GM12875 (cell line): ENCODE data around the gene PDE8A.

ENCODE experiments used
- H3K4me3 ChIP-seq: one replicate; pipeline ENCODE4 v1.5.1; 2011; ENCODE audit warnings: low read depth, low read length, control low read depth
- TF ChIP-seq, protein P1 (sequence below): IDR thresholded peaks from 2 replicates; pipeline ENCODE4 v1.5.1; 2011; ENCODE audit warnings: low read depth, mild to moderate bottlenecking, control low read depth, inconsistent platforms, low read length, moderate library complexity, borderline replicate concordance; ENCODE audit not compliant: insufficient read depth

Gene PDE8A

DNA sequence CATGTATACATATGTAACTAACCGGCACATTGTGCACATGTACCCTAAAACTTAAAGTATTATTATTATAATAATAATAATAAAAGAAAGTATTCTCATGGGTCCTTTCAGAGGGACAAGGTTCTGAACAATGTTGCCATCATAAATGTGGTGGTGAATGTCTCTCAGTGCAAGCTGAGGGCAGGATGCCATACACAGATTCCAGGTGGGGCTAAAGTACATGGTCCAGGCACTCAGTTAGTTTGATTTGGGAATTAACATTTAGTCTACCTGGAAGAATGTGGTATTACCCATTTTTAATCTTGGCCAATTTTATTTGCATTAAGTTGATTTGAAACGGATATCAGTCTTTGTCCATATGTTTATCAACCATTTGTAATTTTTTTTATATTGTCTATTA is 24.5 kb downstream of the PDE8A start:
- H3K4me3 ChIP-seq: no peak overlapping the region
- TF ChIP-seq, protein P1, sequence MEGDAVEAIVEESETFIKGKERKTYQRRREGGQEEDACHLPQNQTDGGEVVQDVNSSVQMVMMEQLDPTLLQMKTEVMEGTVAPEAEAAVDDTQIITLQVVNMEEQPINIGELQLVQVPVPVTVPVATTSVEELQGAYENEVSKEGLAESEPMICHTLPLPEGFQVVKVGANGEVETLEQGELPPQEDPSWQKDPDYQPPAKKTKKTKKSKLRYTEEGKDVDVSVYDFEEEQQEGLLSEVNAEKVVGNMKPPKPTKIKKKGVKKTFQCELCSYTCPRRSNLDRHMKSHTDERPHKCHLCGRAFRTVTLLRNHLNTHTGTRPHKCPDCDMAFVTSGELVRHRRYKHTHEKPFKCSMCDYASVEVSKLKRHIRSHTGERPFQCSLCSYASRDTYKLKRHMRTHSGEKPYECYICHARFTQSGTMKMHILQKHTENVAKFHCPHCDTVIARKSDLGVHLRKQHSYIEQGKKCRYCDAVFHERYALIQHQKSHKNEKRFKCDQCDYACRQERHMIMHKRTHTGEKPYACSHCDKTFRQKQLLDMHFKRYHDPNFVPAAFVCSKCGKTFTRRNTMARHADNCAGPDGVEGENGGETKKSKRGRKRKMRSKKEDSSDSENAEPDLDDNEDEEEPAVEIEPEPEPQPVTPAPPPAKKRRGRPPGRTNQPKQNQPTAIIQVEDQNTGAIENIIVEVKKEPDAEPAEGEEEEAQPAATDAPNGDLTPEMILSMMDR: no peak

DNA sequence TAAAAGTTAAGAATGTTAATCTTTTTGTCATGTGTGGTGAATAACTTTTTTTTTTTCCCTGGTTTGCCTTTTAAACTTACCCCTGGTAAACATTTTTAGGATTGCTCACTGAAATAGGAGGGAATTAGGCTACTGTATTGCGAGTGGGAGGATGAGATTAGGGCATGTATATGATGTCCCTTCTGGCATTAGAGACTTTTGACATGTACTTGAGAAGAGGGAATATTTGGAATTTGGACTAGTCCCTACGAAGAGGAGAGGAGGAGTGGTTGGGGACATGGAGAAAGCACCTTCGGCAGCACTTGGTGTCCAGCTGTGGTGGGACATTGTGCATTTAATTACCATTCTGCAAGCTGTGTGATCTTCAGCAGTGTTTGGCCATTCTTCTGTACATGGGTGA is 25.0 kb downstream of the PDE8A start:
- TF ChIP-seq, protein P1: no peak
- H3K4me3 ChIP-seq: no peak overlapping the region

- H3K4me3 ChIP-seq: no peak overlapping the region
- TF ChIP-seq, protein P1: no peak
These were observed 25.5 kb downstream of the PDE8A start for GRCh38 chr15:85007137-85007536.

- TF ChIP-seq, protein P1: no peak
- H3K4me3 ChIP-seq: no peak overlapping the region
These were observed 26.2 kb downstream of the PDE8A start for GRCh38 chr15:85007741-85008397.

- H3K4me3 ChIP-seq: no peak overlapping the region
- TF ChIP-seq, protein P1: no peak
These were observed 27.0 kb downstream of the PDE8A start for GRCh38 chr15:85008474-85009260.

DNA sequence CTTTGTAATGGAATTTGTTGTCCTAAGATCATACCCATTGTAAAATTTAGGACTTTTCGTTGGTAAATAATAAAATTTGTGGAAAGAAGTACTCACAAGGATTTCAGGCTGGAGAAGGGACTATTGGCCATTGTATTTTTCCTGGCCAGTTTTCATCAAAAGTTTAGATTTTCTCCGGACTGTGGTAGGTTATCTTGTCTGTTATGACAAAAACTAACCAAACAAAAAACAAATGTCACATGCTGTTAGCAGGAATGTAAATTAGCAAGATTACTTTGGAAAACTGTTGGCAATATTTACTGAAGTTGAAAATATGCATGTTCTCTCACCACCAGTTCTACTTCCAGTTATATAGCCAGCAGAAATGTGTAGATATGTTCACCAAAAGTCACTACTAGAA is 27.8 kb downstream of the PDE8A start:
- TF ChIP-seq, protein P1: no peak
- H3K4me3 ChIP-seq: no peak overlapping the region

- no peak overlapping the region for H3K4me3 ChIP-seq
- TF ChIP-seq, protein P1: no peak
These were observed 28.4 kb downstream of the PDE8A start for GRCh38 chr15:85010071-85010385.
